HG03135 (cell line): ENCODE results near the gene POLD1.
"Not testable (repeated sequence)": the region's sequence is repeated elsewhere in the genome, so short reads cannot be mapped to it uniquely, and the experiment has no call there.

Source experiments
- ATAC-seq: cut with Tn5 transposase; IDR thresholded peaks from one replicate; pipeline ENCODE4 v1.9.1; 2021; ENCODE audit warnings: mild to moderate bottlenecking, moderate library complexity; ENCODE audit not compliant: unreplicated experiment

Gene POLD1

DNA sequence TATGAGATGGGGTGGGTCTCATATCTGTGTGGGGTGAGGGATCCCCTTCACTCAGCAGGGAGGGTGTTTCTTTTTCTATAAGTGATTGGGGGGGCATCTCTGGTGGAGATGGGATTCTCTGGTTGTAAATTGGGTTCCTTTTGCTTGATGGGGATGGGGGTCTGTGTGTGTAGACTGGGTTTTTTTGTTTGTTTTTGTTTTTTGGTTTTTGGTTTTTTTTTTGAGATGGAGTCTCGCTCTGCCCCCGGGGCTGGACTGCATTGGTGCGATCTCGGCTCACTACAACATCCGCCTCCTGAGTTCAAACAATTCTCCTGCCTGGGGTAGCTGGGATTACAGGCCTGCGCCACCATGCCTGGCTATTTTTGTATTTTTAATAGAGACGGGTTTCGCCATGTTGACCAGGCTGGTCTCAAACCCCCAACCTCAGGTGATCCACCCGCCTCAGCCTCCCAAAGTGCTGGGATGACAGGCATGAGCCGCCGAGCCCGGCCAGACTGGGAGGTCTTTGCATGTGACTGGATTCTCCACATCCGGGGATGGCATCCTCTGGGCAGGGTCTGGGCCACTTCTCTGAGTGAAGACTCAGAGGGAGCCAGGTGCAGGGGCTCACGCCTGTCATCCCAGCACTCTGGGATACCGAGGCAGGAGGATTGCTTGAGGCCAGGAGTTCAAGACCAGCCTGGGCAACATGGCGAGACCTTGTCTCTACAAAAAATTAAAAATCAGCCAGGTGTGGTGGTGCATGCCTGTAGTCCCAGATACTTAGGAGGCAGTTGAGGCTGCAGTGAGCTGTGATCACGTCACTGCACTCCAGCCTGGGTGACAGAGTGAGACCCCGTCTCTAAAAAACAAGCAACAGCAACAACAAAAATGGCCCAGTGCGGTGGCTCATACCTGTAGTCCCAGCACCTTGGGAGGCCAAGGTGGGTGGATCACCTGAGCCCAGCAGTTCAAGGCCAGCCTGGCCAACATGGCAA, 49.3 kb downstream of the POLD1 start:
- no peak for ATAC-seq

DNA sequence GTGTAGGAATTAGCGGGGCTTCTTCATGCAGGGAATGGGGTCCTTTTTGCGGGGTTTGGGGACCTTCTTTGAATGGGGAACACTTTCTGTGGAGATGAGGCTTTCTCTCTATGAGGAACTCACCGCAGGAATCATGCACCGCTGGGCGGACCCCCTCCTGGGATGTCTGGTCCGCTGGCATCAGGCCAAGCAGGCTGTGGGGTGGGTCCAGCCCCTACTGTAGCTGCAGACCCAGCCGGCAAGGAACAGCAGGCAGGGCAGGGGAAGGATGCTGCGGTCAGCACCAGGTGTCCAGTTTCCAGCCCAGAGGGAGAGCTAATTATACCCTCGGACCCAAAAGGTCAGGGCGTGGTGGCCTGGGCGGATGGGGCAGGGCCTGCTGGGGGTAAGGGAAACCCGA, 50.4 kb downstream of the POLD1 start:
- ATAC-seq, result no peak

DNA sequence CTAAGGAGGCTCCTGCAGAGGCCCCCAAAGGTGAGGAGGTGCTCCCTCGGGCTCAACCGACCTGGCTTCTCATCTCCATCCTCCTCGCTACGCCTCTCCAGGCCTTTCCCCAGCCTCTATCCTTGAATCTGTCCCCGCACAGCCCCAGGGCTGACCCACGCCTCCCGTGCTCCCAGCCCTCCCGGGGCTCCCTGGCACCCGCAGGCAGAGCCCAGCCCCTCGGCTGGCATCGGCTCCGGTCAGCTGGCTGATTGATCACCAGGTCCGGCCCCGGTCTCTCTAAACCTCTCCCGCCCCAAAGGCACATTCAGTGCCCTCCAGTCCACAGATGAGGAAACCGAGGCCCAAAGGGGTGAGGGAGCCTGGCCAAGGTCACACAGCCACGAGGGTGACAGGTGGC, 51.1 kb downstream of the POLD1 start:
- ATAC-seq, result no peak

DNA sequence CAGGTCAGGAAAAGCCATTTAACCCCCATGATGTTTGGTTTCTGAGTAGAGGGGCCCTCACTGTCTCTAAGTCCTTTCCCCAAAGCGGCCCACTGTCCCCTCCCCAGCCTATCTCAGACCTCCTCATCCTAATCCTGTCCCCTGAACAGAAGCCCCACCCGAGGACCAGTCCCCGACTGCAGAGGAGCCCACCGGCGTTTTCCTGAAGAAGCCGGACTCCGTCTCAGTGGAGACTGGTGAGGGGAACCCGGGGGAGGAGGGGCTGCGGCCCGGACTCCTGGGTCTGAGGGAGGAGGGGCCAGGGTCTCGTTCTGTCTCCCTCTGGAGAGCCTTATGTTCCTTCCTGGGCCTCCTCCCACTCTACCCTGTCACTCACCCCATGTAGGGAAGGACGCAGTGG, 51.5 kb downstream of the POLD1 start:
- ATAC-seq, result no peak

DNA sequence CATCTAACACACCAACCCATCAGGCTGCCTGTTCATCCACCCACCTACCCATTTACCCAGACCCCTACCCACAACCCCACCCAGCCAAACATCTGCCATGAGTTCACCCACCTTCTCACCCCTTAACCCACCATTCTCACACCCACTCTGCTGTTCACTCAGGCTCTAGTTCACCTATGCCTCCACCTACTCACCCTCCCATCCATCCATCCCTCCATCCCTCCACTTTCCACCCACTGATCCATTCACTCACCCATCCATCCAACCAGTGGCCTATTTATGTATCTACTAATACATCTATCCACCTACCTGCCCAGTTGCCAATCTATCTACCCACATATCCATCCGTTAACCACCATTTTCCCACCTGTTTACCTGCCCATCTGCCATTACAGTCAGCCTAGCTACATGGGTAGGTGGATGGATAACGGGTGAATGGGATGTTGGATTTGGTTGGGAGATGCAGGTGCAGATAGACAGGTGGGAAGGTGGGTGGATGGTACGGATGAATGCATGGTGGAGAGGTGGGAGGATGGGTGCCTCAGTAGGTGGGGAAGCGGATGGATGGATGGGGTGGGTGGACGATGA, 53.8 kb downstream of the POLD1 start:
- ATAC-seq, result no peak

DNA sequence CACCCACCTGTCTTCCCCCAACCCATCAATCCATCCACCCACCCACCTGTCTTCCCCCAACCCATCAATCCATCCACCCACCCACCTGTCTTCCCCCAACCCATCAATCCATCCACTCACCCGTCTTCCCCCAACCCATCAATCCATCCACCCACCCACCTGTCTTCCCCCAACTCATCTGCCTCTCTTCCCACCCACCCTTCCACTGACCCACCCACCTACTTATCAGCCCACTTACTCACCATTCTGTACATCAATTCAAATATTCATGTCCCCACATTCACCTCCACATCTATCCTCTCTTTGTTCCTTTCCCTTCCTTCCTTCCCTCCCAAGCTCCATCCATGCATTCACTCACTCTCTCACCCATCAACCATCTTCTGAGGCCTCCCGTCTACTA, 55.0 kb downstream of the POLD1 start:
- ATAC-seq, result not testable (repeated sequence)

DNA sequence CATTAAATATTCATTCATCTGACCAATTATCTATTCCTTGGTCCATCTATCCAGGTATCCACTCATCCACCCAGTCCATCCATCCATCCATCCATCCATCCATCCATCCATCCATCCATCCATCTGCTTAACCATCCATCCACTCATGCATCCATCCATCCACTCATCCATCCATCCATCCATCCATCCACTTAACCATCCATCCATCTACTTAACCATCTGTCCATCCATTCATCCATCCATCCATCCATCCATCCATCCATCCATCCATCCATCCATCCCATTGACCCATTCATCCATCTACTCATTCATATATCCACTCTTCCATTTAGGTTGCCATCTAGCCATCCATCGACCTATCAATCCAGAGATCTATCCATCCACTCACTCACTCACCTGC, 59.9 kb downstream of the POLD1 start:
- no peak for ATAC-seq

DNA sequence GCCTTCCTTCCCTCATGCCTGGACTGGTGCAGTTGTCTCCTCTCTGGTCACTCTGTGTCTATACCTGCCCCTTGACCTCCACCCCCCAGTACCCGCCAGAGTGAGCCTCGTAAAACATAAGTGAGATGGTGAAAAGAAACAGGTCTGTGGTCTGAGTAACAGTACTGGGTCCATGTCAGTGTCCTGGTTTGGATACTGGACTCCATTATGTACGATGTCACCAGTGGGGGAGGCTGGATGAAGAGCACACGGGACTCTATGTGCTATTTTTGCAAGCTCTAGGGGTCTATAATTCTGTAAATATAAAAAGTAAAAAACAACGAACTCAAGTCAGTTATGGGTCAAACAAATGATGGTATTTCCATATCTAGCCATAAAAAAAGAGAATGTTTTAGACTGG, 62.9 kb downstream of the POLD1 start:
- ATAC-seq, result no peak

DNA sequence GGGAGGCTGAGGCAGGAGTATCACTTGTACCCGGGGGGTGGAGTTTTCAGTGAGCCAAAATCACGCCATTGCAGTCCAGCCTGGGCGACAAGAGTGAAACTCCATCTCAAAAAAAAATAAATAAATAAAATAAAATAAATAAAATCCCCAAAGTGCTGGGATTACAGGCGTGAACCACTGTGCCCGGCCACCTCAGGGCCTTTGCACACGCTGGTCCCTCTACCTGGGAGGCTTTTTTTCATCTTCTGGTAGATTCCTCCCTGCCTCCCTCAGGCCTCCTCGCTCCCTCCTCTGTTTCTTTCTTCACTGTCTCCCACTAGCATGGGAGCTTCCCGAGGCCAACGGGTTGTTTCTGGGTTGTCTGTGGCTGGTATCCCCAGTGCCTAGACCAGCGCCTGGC, 63.6 kb downstream of the POLD1 start:
- no peak for ATAC-seq

DNA sequence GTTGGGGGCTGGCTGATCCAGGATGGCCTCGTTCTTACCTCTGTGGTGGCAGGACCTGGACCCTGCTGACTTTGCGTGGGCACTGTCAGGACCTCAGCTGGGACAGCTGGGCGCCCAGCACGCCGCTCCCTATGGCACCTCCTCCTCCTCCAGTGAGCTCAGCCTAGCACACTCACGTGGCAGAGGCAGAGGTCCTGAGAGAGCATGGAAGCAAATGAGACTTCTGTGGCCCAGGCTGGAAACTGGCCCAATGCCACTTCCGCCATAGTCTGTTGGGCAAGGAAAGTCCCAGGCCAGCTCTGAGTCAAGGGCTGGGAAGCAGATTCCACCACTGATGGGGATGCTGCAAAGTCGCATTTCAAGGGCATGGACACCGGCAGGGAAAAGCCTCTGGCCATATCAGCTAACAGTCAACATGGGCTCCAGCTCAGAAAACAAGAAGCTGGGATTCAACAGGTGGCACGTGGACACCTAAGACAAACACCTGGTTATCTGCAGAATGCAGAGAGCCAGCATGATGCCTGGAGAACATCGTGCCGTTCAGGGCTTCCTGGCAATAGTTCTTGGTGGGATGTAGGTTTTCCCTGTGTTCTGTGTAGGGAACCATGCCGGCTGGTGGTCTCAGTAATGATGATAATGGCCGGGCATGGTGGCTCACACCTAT, 65.2 kb downstream of the POLD1 start:
- ATAC-seq, result no peak

DNA sequence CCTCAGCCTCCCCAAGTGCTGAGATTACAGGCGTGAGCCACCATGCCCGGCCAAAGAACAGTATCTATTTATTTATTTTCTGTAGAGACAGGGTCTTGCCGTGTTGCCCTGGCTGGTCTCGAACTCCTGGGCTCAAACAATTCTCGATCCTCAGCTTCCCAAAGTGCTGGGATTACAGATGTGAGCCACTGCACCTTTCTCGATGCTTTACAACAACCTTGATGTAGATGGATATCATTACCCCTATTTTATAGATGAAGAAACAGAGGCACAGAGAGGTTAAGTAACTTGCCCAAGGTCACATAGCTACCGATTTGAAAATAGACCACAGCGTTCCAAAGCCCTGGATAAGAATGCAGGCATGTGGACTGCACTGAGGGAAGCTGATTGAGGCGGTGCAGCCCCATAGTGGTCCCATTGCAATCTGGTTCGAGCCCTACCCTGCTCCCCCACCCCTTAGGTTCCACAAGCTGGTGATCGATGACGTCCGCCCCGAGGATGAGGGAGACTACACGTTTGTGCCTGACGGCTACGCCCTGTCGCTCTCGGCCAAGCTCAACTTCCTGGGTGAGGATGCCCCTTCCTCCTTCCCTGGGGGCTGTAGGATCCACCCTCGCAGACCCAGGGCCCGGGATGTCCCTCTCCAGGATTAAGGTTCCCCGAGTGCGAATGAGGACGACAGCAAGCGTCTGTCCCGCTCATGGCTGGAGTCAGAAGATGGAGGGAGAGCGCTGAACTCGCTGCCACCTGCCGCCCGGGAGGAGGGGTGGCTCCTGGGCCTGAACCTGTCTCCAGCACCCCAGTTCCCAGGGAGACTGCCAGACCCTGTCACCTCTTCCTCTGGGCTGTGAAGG, 66.4 kb downstream of the POLD1 start:
- ATAC-seq, result no peak

DNA sequence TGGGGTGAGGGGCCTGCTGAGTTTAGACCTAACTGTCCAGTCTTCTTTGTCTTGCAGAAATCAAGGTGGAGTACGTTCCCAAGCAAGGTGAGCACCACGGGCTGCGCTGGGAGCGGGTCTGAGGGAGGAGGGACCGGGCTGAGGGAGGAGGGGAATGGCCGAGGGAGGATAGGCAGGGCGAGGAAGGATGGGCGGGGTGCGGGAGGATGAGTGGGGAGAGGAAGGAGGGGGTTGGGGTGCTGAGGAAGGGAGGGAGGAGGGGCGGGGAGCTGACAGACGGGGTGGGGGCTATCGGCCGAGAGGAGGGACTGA, 67.0 kb downstream of the POLD1 start:
- no peak for ATAC-seq

DNA sequence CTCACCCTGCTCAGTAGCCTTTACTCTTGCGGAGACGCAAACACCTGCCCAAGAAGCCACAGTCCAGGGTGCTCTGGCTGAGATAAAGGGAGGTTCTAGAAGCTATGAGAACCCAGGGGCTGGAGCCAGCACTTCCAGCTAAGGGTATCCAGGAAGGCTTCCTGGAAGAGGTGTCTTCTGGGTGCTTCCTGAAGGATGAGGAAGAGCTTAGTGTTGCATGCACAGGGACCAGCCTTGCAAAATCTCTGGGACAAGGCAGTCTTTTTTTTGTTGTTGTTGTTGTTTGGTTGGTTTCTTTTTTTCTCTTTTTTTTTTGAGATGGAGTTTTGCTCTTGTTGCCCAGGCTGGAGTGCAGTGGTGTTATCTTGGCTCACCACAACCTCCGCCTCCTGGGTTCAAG, 69.1 kb downstream of the POLD1 start:
- no peak for ATAC-seq

DNA sequence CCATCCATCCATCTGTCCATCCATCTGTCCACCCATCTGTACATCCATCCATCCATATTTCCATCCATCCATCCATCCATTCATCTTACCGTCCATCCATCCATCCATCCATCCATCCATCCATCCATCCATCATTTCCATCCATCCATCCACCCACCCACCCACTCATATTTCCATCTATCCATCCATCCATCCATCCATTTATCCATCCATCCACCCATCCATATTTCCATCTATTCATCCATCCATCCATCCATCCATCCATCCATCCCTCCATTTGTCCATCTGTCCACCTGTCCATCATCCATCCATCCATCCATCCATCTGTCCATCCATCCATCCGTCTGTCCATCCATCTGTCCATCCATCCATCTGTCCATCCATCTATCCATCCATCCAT, 71.8 kb downstream of the POLD1 start:
- no peak for ATAC-seq

DNA sequence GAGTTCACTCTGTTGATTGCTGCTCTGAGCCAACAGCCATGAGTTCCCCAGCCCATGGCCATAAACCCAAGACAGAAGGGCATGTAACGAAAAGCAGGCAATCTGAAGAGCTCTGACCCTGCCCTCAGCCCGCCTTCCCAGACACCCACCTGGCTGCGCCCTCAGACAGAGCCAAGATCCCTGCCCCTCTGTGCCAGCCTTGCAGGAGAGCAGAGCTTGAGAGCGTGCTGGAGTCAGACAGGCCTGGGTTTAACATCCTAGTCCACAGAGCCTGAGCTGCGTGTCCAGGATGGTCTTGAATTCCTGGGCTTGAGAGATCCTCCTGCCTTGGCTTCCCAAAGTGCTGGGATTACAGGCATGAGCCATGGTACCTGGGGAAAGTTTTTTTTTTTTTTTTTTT, 73.2 kb downstream of the POLD1 start:
- ATAC-seq, result no peak

DNA sequence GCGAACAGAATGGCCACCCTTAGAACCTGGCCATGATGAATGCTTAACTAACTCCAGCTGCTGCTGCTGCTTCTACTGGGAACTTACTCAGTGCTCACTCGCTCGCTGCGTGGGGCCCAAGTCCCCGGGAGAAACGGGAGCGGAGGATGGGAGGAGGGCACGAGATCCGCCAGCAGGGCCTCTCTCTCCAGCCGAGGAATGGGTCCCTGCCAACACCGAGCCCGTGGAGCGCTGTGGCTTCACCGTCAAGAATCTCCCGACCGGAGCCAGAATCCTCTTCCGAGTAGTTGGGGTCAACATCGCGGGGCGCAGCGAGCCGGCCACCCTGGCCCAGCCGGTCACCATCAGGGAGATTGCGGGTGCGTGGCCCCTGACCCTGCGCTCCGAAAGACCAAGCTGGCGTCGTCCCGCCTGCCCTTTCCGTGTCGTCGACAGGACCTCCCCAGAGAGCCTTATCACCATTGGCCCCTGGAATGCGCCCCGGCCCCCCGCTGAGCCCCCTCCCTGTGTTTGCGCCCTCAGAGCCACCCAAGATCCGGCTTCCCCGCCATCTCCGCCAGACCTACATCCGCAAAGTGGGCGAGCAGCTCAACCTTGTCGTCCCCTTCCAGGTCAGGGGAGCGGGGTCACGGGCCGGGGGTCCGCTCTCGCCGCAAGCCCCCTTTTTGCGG, 74.4 kb downstream of the POLD1 start:
- no peak for ATAC-seq

DNA sequence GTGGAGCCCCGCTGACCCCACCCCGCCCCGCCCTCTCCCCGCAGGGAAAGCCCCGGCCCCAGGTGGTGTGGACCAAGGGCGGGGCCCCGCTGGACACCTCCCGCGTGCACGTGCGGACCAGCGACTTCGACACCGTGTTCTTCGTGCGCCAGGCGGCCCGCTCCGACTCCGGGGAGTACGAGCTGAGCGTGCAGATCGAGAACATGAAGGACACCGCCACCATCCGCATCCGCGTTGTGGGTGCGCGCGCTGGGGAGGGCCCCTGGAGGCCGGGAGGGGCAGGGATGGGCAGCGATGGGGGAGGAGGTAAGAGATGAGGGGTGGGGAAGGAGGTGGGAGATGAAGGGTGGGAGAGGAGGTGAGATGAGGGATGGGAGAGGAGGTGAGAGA, 74.9 kb downstream of the POLD1 start:
- ATAC-seq, result no peak

DNA sequence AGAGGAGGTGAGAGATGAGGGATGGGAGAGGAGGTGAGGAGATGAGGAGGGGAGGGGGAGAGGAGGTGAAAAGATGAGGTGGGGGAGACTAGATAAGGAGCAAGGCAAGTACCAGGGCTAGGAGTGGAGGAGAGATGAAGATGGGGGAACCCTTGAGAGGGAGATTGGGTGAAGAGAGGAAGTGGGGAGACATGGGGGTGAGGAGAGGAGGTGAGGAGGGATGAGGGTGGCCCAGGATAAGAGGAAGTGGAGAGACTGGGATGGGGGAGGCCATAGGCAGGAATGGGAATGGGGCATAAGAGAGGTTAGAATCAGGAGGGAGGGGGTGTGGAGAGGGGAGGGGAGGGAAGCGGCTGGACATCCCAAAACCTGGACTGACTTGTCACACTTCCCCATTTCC, 75.5 kb downstream of the POLD1 start:
- ATAC-seq, result no peak

DNA sequence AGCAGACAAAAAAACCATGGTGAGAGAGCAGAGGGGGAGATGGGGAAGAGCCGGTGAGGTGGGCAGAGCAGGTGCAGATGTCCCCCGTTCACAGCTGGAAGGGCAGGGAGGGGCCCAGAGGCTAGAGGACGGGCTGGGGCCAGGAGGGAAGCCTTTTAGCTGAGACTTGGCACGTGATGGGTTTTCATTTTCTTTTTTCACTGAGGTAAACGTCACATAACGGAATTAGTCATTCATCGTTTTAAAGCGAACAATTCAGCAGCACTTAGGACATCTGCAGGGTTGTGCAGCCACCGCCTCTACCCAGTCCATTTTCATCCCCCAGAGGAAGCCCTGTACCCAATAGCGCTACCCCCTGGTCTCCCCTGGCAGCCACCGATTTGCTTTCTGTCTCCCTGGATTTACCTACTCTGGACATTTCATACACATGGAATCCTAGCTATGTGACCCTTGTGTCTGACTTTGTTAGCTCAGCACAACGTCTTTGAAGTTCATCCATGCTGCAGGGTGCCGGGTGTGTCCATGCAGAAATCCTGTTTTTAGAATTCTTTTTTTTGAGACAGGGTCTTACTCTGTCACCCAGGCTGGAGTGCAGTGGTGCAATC, 76.1 kb downstream of the POLD1 start:
- no peak for ATAC-seq
